Ovary (tissue), 9 donors: ENCODE data around the gene EEF1AKMT4. TPM values are rescaled to one million over a fixed set of nuclear protein-coding genes. Genes with fewer than 3 reads are reported as not detected.

Source experiments
- DNase-seq, 5 donors: peaks; one replicate each; pipeline ENCODE4 v3.0.0-alpha.2; 2019 to 2020
- H3K27ac ChIP-seq, 2 donors: fragments of 200-600 bp; one replicate each; pipeline versions ENCODE4 v1.5.1 to v1.8.0; 2019 to 2022
- H3K27me3 ChIP-seq: fragments of 200-600 bp; one replicate; pipeline ENCODE4 v1.8.0; 2022
- H3K36me3 ChIP-seq: fragments of 200-600 bp; sonication (generic); one replicate; pipeline ENCODE4 v1.5.1; 2019
- H3K4me1 ChIP-seq: one replicate; pipeline ENCODE4 v1.8.1; 2013; ENCODE audit warnings: mild to moderate bottlenecking, moderate library complexity; ENCODE audit not compliant: insufficient read depth
- H3K4me3 ChIP-seq: fragments of 200-600 bp; sonication (generic); one replicate; pipeline ENCODE4 v1.5.1; 2017
- H3K9me3 ChIP-seq, 2 donors: fragments of 200-600 bp in 1 of 2; sonication (generic) in 1 of 2; one replicate each; pipeline versions ENCODE4 v1.5.1 to v1.8.1; 2013 to 2019; ENCODE audit warnings: mild to moderate bottlenecking in 1 of 2, moderate library complexity in 1 of 2
- CTCF ChIP-seq, 3 donors: fragments of 450-650 bp in 2 of 3; fragments of 200-600 bp in 1 of 3; IDR thresholded peaks; one replicate each; pipeline versions ENCODE4 v1.5.1 to v1.8.0; 2016 to 2022; ENCODE audit warnings: antibody characterized with exemption in 3 of 3, mild to moderate bottlenecking in 1 of 3
- EP300 ChIP-seq: sonication (generic); formaldehyde crosslinking; IDR thresholded peaks from one replicate; pipeline ENCODE4 v1.6.1; 2017; ENCODE audit warnings: antibody characterized with exemption
- POLR2A ChIP-seq: fragments of 450-650 bp; IDR thresholded peaks from one replicate; pipeline ENCODE4 v1.6.1; 2017; ENCODE audit warnings: antibody characterized with exemption, mild to moderate bottlenecking, moderate library complexity
- WGBS, 3 donors: extraction: QIAGEN DNeasy Blood & Tissue Kit in 1 of 3; methylation state at CpG; one replicate each; pipeline versions ENCODE4 v1.1.5 to v1.1.7; 2013 to 2017; 5-methylcytosine and 5-hydroxymethylcytosine counted together
- intact Hi-C, 4 donors: fragments of 100-400 bp; cut with DNase I; formaldehyde crosslinking; loops; one replicate each; pipeline versions ENCODE4 v1.11.0 to v1.15.1; 2022 to 2023
- polyA plus RNA-seq, 2 donors: library from polyadenylated mRNA; stranded (reverse); fragments of 200-250 nt in 1 of 2; fragments of 350-450 nt in 1 of 2; fragmentation: Illumina TruSeq in 1 of 2; extraction: RNeasy Lipid Tissue Mini Kit (QIAGEN cat#74804) in 1 of 2; gene quantifications; one replicate each; pipeline ENCODE4 v1.2.3, GENCODE V29; 2013 to 2014
- total RNA-seq, 7 donors: library from RNA; depleted of rRNA in 2 of 7; stranded (reverse); fragments of >200 nt in 2 of 7; fragmentation: NEBNext Ultra II Directional in 3 of 7; extraction: Animal tissue kit (Norgen Biotek cat#: 25700) in 3 of 7; gene quantifications; one replicate each; pipeline versions ENCODE4 v1.1.0 to v1.2.4, GENCODE V29; 2016 to 2023
- donor health status: DM: no; HTN: no; CAD: no; lungs with moderate emphysema.
- donor health status: DM: no; HTN: no; CAD: no.
- donor health status: Bipolar disorder and iron deficiency.
- donor health status: DM: yes; HTN: yes; CAD: no.
- donor health status: DM: no; HTN: no; CAD: no.
- donor health status: DM: yes; HTN: yes; CAD: no.

The EEF1AKMT4 gene
- total and polyA plus RNA-seq, 9 donors, result 0.87 to 3.3 (median 2.0) TPM

DNA sequence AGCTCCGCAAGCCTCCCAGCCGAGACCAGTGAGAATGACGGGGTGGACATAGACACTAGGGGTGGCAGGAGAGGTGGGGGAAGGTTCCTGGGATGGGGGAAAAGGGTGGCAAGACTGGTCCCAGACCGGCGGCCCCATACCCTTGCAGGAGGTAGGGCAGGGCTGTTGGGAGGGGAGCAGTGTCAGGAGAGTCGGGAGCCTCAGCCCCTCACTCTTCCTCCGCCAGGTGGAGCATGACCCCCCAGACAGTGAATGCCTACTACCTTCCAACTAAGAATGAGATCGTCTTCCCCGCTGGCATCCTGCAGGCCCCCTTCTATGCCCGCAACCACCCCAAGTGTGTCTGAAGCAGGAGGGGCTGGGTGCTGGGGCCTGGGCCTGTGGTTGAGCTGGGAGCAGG, 40.9 kb downstream of the EEF1AKMT4 start:
- WGBS, 3 donors, result 80 to 89% (median 80%) methylated on average over 10 of the region's 10 CpGs
- no peaks in the 10 kb centered on the region for H3K27me3 ChIP-seq
- intact Hi-C loops, result loop anchor here in 1 of 4 donors (10.0 kb wide), 1 partner anchor 224 kb away; no protein-coding TSS in a partner anchor

GRCh38 chr3:184291044-184291737, 41.7 kb downstream of the EEF1AKMT4 start:
- intact Hi-C loops, result loop anchor here in 1 of 4 donors (10.0 kb wide), 1 partner anchor 224 kb away; no protein-coding TSS in a partner anchor

More for the DNA sequence above, 40.9 kb downstream of the EEF1AKMT4 start:
- Histone ChIP-seq H3K9me3 (no peaks in the 10 kb centered on the region), H3K36me3 (no peaks in the 10 kb centered on the region), H3K4me1 (no peaks in the 10 kb centered on the region), H3K4me3 (no peak overlapping the region), H3K27ac (no peak overlapping the region)
- DNase-seq, result no peak
- TF ChIP-seq POLR2A, result no peak
- TF ChIP-seq EP300, result no peak
- no peak for TF ChIP-seq CTCF (IDR thresholded peaks at IDR 0.05)

GRCh38 chr3:184291738-184292445, 42.4 kb downstream of the EEF1AKMT4 start:
- no peak overlapping the region for H3K4me3 ChIP-seq
- no peaks in the 10 kb centered on the region for H3K4me1 ChIP-seq
- no peaks in the 10 kb centered on the region for H3K27me3 ChIP-seq
- no peak for TF ChIP-seq POLR2A
- no peak for TF ChIP-seq EP300
- TF ChIP-seq CTCF (IDR thresholded peaks at IDR 0.05), result no peak
- intact Hi-C loops, result loop anchor here in 1 of 4 donors (10.0 kb wide), 1 partner anchor 223 kb away; no protein-coding TSS in a partner anchor
- WGBS, 3 donors, result 85 to 92% (median 90%) methylated on average over 21 of the region's 21 CpGs
- H3K36me3 ChIP-seq, result no peaks in the 10 kb centered on the region
- H3K27ac ChIP-seq, result no peak overlapping the region
- no peaks in the 10 kb centered on the region for H3K9me3 ChIP-seq
- no peak for DNase-seq

More at GRCh38 chr3:184291044-184291737, 41.7 kb downstream of the EEF1AKMT4 start:
- no peaks in the 10 kb centered on the region for H3K27me3 ChIP-seq
- H3K4me1 ChIP-seq, result no peaks in the 10 kb centered on the region
- no peak overlapping the region for H3K27ac ChIP-seq
- 87 to 89% (median 88%) methylated on average over 22 of the region's 22 CpGs for WGBS, 3 donors
- H3K4me3 ChIP-seq, result no peak overlapping the region
- H3K36me3 ChIP-seq, result no peaks in the 10 kb centered on the region
- TF ChIP-seq POLR2A, result no peak
- TF ChIP-seq EP300, result no peak
- no peak for TF ChIP-seq CTCF (IDR thresholded peaks at IDR 0.05)
- DNase-seq, result no peak
- H3K9me3 ChIP-seq, result no peaks in the 10 kb centered on the region

- no peak for TF ChIP-seq EP300
- no peak for TF ChIP-seq POLR2A
- no peak overlapping the region for H3K4me3 ChIP-seq
- DNase-seq, result no peak
- no peak overlapping the region for H3K27ac ChIP-seq
- no peaks in the 10 kb centered on the region for H3K27me3 ChIP-seq
- intact Hi-C loops, result loop anchor here in 1 of 4 donors (10.0 kb wide), 1 partner anchor 219 kb away; no protein-coding TSS in a partner anchor
- H3K4me1 ChIP-seq, result peaks cover 4% of the 10 kb centered on the region
- H3K9me3 ChIP-seq, result no peaks in the 10 kb centered on the region
- 59 to 70% (median 59%) methylated on average over 3 of the region's 3 CpGs for WGBS, 3 donors
- no peaks in the 10 kb centered on the region for H3K36me3 ChIP-seq
These were observed 46.3 kb downstream of the EEF1AKMT4 start for GRCh38 chr3:184295771-184296170.
